Adrenal gland (tissue), 5 donors: ENCODE data around the gene COL23A1.

Source experiments
- CTCF ChIP-seq, 6 experiments: fragments of 450-650 bp in 4 of 6; fragments of 200-600 bp in 2 of 6; sonication (generic) in 1 of 6; IDR thresholded peaks; 1 replicate in 5 of 6; 2 replicates in 1 of 6; pipeline versions ENCODE4 v1.5.1 to v1.8.0; 2016 to 2021; ENCODE audit warnings: antibody characterized with exemption in 6 of 6, mild to moderate bottlenecking in 2 of 6, moderate library complexity in 1 of 6
- POLR2A ChIP-seq, 2 donors: fragments of 450-650 bp; IDR thresholded peaks; one replicate each; pipeline ENCODE4 v1.6.1; 2017; ENCODE audit warnings: antibody characterized with exemption in 2 of 2, mild to moderate bottlenecking in 2 of 2, moderate library complexity in 1 of 2
- donor health status: DM: no; HTN: no; CAD: no.

DNA sequence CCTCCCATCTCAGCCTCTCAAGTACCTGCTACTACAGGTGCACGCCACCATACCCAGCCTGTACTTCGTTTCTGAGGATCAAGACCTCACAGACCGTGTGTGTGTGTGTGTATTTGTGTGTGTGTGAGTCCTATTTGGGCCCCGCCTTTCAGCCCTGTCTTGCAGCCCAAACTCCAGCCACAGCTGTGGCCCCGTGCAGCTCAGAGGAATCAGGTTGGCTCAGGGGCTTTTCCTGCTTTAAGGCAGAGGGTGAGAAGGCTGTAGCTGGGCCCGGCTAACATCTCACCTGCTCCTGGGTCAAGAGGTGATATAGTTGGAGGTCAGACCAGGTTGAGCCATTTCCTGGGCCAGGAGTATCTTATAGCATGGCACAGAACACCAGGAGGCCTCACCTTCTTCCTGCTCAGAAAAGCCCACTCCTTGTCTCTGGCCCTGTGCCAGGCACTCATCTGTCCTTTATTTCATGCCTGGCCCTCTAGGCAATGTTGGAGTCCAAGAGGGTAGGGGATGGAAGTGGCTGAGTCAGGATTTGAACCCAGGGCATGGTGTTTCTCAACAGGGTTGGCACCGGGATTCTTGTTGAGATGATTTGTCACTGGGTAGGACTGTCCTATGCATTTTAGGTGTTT lies 356.0 kb downstream of the COL23A1 start:
- TF ChIP-seq CTCF (IDR thresholded peaks at IDR 0.05): no peak
- no peak for TF ChIP-seq POLR2A (IDR thresholded peaks at IDR 0.05)
